Measurements from ENCODE around the gene TARS1.

Gene TARS1

DNA sequence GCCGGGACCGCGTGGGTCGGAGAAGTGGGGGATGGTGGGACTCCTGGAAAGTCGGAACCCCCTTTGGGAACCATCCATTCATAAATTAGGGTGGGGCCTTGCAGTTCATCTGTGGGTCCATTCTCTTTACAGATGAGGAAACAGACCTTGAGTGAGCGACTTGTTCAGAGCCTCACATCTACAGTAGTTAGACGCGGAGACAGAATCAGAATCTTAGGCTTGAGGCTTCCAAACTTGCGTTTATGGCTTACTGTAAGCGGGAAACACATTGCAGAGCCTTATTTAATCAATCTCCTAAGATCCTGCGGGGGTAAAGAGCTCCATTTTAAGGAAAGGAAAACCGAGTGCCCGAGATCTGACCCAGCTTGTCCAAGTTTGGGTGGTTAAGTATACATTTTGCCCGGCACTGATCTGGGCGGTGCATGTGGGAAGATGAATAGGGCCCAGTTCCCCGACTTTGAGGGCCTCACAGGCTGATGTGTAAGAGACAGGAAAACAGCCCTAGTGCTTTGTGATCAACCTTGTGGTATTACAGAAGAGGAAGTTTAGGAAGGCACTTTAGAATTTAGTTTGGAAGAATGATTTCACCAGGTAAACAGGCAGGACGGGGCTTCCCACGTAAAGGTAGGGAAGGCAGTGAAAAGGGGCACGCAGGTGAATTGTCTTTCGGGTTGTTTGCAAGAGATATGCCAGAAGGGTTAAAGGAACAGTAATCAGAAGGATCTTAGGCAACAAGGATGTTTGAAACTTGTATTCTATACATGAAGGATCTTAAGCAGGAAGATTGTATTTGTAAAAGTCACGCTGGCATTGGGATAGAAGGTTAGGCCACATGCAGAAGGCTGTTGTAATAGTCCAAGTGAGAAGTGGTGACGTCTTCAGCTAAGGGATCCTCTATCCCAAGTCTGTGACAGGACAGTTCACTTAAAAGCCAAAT, 744 bp downstream of the TARS1 start:
- DNase-seq, result peak; percentile 51

DNA sequence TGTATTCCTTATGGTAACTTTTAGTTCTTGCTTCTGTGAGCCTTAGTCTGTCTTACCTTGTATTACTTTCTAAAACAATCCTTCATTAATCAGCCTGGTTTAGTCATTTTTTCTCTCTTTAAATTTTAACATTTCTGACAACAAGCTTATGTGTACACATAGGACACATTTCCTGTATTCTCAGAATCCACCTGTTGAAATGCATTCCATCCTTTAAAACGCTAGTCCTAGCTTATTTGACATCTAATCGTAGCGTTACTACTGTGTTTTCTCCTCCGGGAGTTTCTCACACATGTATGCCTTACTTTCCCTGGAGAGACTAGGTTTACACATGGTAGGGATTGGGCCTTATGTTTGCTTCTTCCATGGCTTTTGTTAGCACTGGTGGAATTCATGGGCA, 3.8 kb downstream of the TARS1 start:
- no peak for DNase-seq

DNA sequence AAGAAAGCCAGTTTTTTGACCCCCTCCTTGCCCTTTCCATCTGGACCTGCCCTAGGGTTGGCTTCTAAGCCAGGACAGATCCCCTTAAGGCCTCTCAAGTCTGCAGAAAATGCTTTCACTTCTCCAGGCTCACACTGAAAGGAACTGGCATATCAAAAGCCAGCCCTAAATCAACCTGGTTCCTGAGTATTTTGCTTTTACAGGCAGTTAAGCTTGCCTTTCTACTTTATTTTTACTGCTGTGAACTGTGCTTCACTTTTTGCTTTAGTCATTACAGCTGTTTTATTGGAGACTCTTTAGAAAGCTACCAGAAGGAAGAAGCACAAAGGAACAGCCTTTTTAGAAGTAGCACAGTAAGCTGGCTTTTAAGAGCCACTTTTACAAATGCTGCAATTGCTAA, 5.0 kb downstream of the TARS1 start:
- no peak for DNase-seq

DNA sequence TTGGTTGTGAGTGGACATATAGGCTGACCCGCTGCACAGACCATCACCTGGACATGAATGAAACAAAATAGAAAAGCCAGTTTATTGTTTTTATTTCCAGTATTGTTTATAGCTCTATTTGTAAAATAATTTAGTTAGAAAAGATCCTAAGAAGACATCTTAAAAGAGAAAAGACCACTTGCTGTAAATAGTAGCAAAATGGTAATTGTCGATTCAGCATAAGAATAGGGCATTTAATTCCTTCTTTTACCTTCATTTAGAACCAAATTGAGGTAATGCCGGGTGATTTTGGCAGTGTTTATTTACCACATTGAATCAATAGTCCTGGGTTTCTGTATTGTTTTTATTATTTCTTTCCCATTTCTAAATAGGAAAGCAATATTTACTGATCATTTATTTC, 7.4 kb downstream of the TARS1 start:
- no peak for DNase-seq

DNA sequence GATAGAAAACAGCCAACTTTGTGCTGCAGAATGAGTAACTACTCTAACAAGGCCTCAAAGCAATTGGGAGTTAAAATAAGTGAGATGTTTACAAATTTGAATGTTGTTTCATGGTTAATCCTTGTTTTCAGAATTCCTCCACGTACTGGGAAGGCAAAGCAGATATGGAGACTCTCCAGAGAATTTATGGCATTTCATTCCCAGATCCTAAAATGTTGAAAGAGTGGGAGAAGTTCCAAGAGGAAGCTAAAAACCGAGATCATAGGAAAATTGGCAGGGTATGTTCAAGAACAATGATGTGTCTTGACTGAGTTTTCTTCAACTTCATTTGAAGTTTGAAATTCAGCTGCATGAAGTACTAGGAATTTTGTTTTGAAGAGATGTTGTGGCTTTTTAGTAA, 16.4 kb downstream of the TARS1 start:
- no peak for DNase-seq

DNA sequence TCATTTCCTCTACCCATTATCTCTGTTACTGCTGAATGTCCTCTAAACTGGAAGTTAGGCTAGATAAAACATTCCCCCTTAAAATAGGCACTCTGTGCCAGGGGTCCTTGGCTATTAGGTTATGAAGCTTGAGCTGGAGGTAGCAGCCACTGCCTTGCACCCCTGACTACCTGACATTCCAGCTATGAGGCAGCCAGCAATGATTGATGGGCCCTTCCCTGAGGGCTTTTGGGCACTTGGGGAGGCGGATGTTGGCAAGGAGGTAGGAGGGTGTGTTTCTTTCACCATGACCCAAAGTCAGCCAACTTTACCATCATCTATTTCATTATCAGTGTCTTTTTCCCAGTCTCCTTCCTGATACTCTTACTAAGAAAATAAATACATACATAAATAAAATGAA, 17.1 kb downstream of the TARS1 start:
- DNase-seq, result no peak

DNA sequence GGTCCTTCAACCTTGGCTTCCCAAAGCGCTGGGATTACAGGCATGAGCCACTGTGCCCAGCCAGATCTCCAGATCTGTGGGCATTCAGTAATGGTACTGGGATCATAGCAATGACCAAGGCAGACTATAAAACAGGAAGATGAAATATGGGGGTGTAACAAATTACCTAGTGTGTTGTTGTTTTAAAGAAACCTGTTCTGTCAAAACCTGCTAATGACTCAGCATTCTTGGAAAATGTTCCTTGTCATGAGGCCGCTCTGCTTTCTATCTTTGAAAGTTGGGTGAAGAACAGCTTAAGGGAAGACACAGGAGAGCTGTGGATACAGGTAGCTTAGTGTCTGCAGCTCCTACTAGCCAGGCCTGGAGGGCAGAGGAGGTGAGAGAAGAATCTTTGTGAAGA, 19.4 kb downstream of the TARS1 start:
- no peak for DNase-seq

DNA sequence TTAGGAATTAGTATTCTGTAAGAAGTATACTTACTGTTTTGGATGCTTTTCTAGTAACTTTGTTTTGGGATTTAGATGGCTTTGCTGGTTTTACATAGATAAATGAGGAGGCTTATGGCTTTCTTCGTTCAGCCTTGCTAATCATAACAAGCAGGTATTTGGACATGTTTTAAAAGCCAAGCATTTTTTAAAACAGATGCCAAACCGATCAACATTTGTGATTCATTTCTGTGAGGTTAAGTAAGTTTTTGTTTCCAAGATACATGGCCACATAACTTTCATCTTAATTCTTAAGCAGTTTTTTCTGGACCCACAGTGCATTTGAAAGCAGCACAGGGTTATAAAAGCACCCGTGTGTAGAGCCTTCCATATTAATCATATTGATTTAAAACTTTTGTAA, 21.7 kb downstream of the TARS1 start:
- DNase-seq, result no peak

DNA sequence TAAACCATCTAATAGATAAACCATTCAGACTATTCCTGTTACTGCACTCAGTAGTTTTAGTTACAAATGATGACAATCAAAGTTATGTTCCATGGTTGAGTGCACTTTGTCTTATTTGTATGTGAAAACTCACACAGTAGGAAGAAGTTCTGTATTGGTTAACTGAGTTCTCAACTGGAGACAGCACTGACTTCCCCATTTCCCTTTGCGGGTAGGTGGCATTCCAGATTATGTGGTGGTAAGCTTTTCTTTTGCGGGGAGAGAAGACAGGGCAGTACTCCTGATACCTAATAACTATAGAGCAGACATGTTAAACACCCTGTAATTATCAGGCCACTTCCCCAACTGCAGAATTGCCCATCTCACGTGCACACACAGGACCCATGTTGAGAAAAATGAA, 24.4 kb downstream of the TARS1 start:
- no peak for DNase-seq

DNA sequence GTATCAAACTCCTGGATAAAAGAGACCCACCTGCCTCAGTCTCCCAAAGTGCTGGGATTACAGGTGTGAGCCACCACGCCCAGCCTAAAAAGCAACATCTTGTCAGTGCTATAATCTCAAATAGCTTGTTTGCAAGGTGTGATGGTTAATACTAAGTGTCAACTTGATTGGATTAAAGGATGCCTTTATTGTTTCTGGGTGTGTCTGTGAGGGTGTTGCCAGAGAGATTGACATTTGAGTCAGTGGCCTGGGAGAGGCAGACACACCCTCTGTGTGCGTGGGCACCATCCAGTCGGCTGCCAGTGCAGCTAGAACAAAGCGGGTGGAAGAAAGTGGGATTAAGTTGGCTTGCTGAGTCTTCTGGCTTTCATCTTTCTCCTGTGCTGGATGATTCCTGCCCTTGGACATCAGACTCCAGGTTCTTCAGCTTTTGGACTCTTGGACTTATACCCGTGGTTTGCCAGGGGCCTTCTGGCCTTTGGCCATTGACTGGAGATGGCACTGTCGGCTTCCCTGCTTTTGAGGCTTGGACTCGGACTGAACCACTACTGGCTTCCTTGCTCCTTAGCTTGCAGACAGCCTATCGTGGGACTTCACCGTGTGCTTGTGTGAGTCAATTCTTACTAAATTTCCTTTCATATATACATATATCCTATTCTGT, 28.1 kb downstream of the TARS1 start:
- DNase-seq, result no peak

DNA sequence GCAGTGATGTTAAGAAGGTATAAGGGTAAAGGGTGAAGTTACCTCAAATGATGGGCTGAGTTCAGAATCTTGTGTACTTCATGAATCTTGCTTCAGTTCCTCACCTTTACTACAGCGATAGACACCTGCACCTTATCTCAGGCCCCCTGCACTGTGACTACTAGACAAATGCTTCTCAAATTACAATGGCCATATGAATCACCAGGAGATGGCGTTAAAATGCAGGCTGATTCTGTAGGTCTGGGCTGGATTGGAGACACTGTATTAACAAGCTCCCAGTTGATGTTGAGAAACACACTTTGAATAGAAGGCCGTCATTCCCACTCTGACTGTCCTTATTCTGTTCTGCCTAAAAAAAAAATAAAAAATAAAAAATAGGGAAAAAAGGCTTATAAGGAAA, 29.8 kb downstream of the TARS1 start:
- DNase-seq, result no peak

DNA sequence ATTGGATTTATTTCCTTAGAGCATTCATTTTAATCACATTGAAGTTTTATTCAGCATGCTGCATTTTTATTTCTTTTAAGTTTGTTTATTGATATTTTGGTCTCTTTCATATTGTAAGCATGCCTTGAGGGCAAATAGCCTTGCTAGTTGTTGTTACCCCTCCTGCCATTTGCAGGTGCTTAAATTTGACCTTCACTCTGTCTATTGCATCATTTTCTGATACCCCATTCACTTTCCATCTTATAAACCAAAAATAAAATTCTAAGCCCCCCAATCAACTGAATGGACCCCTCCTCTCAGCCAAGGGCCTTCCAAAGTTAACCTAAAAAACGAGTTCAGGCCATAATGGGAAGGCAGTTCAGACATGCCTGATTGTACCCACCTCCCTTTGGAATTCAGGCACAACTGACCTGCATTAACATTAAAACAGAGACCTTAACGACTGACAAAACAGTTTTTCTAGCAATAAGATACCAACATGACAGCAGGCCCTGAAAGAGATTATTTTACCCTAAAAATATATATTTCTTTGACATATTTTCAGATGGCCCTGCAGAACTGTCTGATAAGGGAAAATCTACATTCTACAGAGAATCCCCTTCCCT, 32.1 kb downstream of the TARS1 start:
- no peak for DNase-seq

DNA sequence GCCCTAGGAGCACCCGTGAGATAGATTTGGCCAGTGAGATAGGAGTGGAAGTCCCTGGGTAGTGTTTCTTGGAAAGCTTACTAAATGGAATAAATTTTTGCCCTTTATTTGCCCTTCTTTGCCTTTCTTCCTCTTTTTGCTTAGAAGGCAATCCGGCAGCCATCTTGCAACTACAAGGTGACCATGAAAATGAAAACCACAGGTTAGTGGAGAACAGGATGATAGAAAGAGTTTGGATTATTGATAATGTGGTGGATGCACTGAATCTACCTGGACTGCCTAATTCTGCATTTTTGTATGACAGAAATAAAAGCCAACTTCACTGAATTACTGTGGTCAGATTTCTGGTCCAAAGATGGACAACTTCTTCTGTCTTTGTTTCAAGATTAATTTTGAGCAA, 33.2 kb downstream of the TARS1 start:
- DNase-seq, result no peak

DNA sequence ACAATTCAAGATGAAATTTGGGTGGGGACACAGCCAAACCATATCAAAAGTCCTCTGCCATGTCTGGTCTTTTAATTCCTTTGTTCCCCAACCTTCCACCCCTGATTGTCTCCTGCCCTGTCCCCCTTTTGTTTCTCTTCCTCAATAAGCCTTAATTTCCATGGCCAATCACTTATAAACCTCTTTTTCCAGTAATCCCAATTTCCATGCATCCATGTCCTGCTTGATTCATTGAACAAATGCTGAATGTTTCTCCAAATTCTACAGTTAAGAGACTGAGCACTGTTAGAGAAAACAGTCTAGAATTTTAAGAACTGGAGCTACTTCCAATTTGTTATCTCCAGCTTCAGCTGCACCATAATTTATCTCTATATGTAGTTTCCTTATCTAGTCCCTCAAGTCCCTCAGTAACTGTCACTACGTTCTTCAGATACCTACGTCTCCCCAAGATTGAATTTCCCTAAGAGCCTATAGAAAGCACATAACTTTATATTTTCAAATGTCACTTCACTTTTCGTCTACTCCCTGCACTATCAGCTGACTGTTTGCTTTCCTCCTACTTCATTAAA, 34.2 kb downstream of the TARS1 start:
- DNase-seq, result no peak

DNA sequence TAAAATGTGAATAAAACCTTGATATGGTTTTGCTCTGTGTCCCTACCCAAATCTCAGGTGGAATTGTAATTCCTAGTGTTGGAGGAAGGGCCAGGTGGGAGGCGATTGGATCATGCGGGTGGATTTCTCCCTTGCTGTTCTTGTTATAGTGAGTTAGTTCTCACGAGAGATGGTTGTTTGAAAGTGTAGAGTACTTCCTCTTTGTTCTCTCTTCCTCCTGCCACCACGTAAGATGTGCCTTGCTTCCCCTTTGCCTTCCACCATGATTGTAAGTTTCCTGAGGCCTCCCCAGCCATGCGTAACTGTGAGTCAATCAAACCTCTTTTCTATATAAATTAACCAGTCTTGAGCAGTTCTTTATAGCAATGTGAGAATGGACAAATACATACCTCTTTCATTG, 34.9 kb downstream of the TARS1 start:
- DNase-seq, result no peak

DNA sequence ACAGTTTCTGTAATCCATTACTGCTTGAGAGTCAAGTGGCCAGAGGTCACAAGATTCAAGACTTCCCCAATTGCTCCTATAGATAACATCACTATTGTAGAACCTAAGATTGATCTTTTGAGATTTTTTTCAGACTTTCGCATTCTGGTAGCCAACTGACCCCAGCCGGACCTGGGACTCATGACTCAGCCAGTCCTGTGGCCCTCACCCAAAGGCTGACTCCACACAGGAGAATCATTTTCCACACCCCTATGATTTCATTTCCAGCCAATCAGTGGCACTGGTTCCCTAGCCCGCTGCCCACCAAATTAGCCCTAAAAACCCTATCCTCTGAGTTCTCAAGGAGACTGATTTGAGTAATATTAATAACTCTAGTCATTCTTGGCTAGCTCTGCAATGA, 36.2 kb downstream of the TARS1 start:
- DNase-seq, result no peak

DNA sequence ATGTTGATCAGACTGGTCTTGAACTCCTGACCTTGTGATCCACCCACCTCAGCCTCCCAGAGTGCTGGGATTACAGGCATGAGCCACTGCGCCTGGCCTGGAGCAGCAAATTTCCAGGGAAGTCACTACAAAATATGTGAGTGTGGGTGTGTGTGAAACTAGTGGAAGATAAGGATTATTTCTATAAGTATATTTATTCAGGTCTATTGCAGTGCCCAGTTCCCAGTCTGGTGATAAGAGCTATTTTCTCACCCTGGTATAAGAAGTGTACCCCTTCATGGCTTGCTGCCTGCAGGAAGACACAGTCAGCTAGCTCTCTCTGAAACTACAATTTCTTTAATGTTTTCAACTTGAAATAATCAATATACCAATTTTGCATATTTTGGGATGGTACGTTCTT, 37.1 kb downstream of the TARS1 start:
- DNase-seq, result no peak

DNA sequence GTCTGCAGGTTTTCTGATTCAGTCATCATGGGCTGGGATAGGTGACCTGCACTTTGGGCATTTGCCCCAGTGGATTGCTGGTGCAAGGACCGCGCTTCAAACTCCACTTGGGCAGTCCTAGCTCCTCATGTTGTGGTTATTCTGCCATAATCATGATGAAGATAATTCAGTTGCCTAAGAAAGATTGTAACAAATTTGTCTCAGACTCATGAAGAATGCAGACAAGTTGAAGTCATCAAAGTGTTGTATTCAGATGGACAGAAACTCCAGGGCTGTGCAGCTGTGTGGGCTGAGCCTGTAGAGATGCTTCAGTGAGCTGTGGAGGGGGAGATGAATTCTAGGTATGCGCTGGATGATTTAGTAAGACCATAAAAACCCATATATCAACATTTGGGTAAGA, 38.5 kb downstream of the TARS1 start:
- DNase-seq, result no peak

DNA sequence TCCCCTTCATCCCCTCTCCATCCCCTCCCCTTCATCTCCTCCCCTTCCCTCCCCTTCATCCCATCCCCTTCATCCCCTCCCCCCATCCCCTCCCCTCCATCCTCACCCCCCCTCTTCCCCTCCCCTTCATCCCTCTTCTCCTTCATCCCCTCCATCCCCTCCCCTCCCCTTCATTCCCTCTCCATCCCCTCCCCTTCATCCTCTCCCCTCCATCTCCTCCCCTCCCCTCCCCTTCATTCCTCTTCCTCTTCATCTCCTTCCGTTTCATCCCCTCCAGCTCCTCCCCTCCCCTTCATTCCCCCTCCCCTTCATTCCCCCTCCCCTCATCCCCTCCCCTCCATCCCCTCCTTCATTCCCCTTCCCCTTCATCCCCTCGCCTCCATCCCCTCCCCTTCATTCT, 40.1 kb downstream of the TARS1 start:
- no peak for DNase-seq

DNA sequence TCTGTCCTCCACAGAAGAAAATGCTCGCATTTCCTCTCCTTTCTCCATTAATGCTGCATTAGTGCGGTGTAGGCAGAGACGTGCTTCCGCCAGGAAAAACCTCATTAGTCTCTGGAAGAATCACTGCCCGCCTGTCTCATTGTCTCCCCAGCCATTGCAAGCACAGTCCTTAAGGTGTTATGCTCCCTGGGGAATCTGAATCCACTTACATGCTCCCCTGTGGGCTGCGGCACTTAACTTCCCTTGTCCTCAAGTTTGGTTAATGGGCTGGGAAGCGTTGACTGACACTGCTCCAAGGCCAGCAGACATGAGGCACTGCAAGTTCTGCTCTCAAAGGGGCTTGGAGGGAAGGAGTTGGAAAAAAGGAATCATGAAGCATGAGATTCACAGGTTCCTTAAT, 41.6 kb downstream of the TARS1 start:
- no peak for DNase-seq

DNA sequence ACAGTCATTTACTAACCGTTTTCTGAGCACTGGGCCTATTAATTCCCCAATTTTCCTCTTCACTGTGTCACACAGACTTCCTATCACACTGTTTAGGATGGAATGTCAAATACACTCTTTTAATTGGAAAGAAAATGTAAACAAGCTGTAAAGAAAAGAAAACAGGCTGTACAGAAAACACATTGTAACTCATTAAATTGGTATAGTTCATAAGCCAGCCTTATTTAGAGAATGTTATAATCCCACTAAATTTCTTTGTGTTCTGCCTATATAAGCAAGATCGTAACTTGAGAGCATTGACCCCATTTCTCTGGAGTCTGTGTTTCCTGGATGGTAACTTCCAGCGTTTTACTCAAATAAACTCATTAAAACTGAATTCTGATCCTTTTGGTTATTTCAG, 46.5 kb downstream of the TARS1 start:
- DNase-seq, result no peak

DNA sequence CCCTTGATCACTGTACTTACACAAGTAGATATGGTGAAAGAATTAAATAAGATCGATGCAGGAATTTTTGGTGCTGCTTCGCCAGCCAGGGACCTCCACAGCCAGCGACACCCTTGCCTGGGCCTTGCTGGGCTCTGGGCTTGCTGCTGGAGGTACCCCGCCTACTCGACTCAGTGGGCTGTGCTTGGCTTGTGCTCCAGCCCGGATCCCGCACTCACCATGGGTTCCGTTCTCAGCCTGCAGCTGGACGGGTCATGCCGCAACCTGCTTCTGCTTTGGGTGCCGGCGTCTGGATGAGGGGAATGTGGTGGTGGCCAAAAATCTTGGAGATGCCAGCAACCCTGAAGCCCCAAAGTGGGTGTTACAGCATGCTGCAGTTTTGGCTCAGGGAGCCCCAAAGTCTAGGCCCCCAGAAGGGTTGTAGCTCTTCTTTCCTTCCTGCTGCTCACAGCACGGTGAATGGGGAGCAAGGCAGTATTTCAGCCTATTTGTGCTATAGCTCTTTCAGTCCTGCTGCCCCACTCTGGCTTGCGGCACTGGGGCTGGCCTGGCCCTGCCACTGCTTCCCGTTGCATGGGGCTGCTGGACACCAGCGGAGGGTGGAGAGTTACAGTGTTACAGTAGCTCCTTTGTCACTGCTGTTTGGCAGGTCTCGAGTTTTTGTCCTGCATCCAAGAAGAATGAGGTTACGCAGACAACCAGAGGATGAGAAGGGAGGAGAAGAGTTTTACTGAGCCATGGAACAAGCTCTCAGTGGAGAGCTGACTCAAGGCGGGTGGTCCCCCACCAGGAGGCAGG, 48.0 kb downstream of the TARS1 start:
- DNase-seq, result no peak

DNA sequence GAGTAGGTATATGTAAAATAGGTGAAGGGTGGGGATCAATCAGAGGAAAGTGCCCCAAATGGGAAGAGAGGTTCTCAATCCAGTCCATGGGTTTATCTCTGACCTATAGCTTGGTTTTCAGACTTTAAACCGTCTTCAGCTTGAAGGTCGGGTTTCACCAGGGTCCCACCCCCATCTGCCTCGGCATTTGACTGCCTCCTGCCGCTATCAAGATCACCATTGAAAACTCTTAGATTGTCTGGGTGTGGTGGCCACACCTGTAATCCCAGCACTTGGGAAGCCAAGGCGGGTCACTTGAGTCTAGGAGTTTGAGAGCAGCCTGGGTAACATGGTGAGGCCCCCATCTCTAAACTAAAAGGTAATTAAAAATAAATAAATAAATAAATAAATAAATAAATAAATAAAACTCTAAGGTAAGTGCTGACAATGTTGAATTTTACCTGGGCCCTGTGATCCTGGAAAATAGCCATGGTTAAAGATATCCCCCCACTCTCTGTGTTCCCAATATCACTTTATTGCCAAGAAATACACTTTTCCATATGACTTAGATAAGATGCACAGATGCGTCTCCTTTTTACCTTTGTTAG, 48.8 kb downstream of the TARS1 start:
- no peak for DNase-seq

Data from NCI-H2081 treated with DMSO at 0.1 percent for 48 hours (cell line).